DMS114 treated with DMSO at 0.1 percent for 48 hours (cell line): ENCODE measurements around the gene LRIG1.
"Not testable (repeated sequence)": the region's sequence is repeated elsewhere in the genome, so short reads cannot be mapped to it uniquely, and the experiment has no call there.

Experiments used
- DNase-seq: peaks from one replicate; lab custom pipeline; 2025; ENCODE audit not compliant: unreplicated experiment; lab: John Stamatoyannopoulos, UW

Gene LRIG1

DNA sequence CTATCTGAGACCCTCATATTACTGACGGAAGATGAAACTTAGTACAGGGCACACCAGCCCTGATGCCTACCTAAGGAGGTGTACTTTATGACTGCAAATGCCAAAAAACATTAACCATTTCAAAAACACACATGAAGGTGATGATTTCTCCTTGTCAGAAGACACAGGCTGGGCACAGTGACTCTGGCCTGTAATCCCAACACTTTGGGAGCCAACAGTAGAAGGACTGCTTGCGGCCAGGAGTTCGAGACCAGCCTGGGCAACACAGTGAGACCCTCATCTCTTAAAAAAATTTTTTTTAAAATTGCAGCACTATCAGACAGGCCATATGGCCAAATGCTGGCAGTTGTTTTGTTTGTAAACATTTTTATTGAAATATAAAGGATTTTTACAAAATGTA, 73.5 kb downstream of the LRIG1 start:
- no peak for DNase-seq

DNA sequence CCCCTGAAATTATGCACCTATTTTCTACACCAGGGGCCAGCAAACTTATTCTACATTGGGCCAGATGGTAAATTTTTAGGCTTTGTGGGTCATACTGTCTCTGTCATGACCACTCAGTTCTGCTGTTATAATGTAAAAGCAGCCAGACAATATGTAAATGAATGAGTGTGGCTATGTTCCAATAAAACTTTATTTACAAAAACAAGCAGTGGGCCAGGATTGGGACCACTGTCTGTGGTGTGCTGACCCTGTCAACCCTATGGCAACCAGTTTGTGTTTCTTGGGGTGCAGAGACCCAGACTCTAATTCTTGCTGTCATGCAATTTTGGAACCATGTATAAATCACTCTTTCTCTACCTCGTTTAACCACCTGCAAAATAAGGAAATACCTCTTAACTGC, 74.7 kb downstream of the LRIG1 start:
- no peak for DNase-seq

DNA sequence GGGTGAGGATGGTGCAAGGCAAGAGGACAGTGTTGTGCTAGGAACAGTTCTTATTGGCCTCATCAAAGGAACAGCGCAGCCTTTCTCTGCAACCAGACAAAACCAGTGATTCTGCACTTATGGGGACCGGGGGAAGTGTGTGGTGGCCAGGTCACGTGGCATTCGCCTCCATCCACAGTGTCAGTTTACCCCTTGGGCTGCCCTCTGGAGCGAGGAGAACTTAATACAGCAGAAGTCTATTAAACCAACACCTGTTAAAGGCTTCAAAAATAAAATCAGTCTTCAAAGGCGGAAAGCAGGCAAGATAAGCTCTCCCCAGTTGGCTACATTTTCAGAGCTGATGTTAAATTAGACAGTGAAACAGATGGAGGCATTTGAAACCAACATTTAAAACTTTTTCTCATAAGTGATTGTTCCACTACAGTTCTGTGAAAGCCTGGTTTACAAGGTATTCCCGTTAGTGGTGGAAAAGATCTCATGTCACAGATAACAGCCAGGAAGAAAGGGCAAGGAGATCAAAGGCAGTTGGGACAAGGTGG, 75.2 kb downstream of the LRIG1 start:
- no peak for DNase-seq

GRCh38 chr3:66425032-66425431, 75.8 kb downstream of the LRIG1 start:
- no peak for DNase-seq

GRCh38 chr3:66423791-66424190, 77.0 kb downstream of the LRIG1 start:
- DNase-seq = no peak

- DNase-seq = not testable (repeated sequence)
These were observed 78.9 kb downstream of the LRIG1 start for GRCh38 chr3:66421893-66422292.

GRCh38 chr3:66421144-66421543, 79.7 kb downstream of the LRIG1 start:
- DNase-seq = not testable (repeated sequence)

DNA sequence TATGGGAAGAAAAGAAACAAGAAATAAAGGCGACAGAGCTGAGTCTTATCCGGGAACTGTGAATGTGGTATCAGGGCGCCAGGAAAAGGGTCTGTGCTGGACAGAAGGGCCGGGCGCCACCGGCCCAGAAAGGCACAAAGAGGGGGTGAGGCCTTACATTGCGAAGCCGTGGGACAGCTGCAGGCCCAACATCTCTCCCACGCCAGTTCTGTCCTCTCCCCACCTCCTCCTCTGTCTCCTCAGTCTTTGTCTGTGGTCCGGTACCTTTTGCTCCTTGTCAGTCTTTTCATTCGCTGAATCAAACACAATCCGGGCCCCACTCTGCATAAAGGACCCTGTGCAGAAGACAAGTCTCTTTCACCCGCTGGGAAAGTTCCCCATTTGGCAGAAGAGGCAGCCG, 81.8 kb downstream of the LRIG1 start:
- DNase-seq = no peak

DNA sequence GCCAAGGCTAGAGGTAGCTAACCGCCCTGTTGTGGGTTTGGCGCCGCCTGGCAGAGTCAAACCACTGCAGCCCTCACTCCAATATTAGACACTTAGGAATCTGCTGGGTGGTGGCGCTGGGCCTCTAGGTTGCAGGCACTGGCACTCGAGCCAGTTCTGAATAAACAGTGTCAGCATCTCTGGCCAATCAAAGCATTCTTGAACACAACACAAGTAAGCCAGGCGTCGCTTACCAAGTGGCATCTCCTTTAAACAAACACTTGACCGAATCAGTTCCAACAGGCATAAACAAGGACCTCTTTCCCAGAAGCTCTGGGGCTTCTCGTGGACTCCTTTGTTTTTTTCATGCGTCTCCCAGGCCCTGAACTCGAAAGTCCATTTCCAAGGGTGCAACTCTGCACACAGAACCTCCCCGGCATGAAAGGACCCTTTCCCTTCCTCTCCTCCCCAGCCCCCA, 82.3 kb downstream of the LRIG1 start:
- DNase-seq = no peak

DNA sequence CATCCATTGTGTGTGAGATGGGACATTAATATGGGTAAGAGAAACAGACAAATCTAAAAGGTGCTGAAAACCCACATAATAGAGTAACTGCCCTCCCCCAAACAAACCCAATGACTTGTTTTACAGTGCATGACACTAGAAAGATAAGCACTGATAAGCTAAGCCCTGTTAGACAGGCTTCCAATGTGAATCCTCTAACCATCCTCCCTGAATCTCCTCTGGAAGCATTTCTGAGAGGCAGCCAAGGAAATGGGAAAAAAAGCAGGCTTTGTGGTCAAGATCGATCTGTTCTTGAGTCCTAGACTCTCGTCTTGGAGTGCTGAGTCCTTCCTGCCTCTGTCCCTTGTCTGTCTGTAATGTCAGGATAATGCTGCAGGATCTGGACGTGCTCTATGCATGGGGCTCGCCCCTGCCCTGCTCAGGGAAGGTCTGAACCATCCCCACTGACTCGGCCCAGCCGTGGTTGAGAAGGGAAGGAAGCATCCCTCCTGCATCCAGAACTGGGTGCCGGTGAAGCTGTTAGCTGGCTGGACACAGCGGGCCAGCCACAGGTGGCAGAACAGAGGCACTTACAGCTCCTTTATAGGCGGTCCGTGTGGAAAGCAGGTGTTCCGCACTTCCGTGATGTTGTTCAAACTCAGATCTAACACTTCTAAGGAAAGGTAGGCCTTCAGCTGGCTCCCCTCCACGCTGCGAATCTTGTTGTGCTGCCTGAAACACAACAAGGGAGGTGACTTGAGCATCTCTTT, 84.1 kb downstream of the LRIG1 start:
- no peak for DNase-seq

GRCh38 chr3:66415867-66416428, 84.9 kb downstream of the LRIG1 start:
- DNase-seq = no peak

DNA sequence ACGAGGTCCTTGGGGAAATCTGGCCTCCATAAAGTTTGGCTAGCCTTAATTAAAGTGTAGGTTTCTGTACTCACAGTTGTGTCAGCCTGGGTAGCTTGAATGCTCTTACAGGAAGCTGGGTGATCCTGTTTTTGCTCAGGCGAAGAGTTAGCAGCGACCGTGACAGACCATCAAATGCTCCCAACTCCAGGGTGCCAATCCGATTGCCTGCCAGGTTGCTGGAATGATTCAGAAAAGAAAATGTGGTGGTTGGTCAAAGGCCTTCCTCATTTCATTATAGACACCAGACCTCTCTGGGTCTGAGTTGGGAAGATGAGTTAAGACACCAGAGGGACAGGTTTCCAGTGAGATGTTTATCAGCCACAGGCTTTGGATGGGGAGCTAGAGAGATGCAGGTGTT, 86.0 kb downstream of the LRIG1 start:
- no peak for DNase-seq

DNA sequence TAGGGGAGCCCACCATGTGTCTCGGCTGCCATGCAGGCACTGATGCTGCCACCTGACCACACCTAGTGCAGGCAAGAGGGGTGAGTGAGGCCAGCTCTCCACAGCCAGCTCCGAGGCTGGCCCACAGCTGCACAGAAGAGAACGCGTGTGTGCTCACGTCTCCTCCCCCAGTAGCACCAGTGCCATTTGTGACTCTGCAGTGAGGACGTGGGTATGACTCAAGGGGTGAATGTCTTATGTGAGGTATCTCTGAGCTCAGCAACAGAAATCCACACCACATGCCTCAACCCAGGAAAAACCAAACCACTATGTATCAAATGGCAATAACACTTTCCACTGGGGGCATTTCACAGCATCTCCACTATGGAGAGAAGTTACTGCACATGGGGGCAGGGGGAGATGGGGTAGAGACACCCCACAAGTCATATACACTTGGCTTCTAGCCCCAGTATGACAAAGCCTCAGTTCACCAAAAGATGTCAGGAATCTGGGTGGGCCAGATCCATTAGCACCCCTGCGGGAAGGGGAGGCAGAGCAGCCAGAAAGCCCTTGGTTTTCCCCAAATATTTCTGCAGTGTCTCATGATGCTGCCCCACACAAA, 87.6 kb downstream of the LRIG1 start:
- DNase-seq = no peak

DNA sequence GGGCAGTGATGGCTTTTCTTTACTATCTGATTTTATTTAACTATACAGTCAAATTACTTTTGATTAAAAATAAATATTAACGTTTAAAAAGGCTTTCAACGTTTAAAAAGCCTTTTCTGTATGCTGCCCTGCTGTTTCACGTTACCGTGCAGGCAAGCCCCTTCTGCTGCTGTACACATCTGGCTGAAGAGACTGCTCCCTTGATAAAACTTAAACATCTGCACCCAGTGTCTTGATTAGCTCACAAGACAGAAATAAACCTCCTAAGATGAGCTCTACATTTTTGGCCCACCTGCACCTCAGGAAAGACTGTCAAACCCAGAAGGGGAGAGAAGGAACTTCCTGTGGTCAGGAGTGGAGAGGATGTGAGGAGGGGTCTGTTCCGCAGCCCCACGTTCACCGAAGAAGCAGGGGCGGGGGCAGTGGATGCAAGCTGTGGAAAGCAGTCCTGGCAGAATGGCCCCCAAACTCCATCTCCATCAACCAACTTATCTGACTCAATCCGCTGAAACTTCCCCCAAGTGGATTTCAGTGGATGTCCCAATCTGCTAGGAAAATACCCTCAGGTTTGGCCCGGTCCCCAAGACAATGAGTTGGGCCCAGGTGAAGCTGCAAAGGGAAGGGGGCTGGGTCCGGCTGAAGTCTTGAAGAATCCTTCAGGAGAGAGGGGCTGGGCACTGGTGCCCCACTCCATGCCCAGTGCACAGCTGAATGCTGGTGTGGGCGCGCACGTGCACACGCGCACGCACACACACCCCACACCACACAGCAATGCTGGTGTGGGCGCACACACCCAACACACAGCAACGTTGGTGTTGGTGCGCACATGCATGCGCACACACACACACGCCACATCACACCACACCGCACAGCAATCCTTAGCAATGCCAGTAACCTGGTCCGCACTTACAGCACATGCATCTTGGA, 88.6 kb downstream of the LRIG1 start:
- no peak for DNase-seq

GRCh38 chr3:66411474-66411873, 89.3 kb downstream of the LRIG1 start:
- no peak for DNase-seq

- DNase-seq = no peak
These were observed 89.8 kb downstream of the LRIG1 start for GRCh38 chr3:66410976-66411375.

GRCh38 chr3:66409771-66410754, 90.8 kb downstream of the LRIG1 start:
- no peak for DNase-seq

GRCh38 chr3:66407611-66408218, 93.1 kb downstream of the LRIG1 start:
- no peak for DNase-seq

DNA sequence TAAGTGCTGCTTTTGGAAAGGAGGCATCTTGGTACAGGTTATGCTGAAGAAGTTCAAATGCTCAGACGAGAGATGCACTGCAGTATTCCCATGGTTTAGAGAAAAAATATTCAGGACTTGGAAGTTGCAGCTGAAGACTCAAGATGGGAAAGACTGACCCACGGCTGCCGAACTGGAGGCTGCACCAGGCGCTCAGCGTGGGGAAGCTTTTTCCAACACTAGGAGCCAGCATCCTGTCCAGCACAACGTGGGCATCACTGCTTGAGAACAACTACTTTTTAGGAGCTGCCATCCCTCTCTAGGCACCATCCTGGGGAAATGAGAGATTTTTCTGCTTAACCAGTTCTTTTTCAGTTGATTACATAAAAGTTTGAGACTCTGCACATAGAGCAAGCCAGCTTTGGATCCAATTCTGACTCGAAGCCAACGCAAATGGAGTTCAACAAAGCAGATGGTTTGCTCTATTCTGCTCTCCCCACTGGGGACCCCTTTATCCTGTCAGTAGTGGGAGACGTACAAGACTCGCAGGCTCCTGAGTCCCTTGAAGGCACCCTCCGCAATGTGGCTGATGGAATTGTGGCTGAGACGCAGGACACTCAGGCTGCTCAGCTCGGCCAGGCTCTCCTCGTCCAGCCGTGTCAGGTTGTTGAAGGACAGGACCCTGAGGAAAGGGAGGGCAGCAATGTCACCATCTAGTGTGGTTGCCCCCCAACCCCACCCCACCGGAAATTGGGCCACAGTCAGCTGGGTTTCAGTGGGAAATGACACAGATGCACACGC, 93.8 kb downstream of the LRIG1 start:
- no peak for DNase-seq
